T-helper 2 cell treated with Interferon-gamma antibody and Interleukin-4, amounts not matched to agents 5 μg/mL and 100 μg/mL, for 36 hours (primary cell): ENCODE results near the gene SLC22A16.
A peak's percentile ranks its signal among the peaks of the same experiment; 100 is the strongest.

Source experiments
- DNase-seq: peaks from one replicate; pipeline ENCODE4 v3.0.0; 2021; ENCODE audit warnings: low spot score
- H3K27ac Mint-ChIP-seq: one replicate; pipeline ENCODE4 v1.8.0; 2021; ENCODE audit warnings: mild to moderate bottlenecking, mixed read lengths
- H3K27me3 Mint-ChIP-seq: one replicate; pipeline ENCODE4 v1.8.0; 2021; ENCODE audit warnings: low read depth, mixed read lengths
- H3K36me3 Mint-ChIP-seq: one replicate; pipeline ENCODE4 v1.8.0; 2021; ENCODE audit warnings: low read depth, mixed read lengths
- H3K4me1 Mint-ChIP-seq: one replicate; pipeline ENCODE4 v1.8.0; 2021; ENCODE audit warnings: low read depth, mixed read lengths
- H3K4me3 Mint-ChIP-seq: one replicate; pipeline ENCODE4 v1.8.0; 2022; ENCODE audit warnings: mild to moderate bottlenecking, moderate library complexity, mixed read lengths
- H3K9me3 Mint-ChIP-seq: one replicate; pipeline ENCODE4 v1.8.0; 2021; ENCODE audit warnings: mixed read lengths

The SLC22A16 gene

GRCh38 chr6:110418594-110418993 is 57.8 kb downstream of the SLC22A16 start:
- peaks cover 8% of the 10 kb centered on the region for H3K4me1 Mint-ChIP-seq
- no peak overlapping the region for H3K27ac Mint-ChIP-seq
- no peak overlapping the region for H3K4me3 Mint-ChIP-seq
- no peak for DNase-seq
- peaks cover 7% of the 10 kb centered on the region for H3K9me3 Mint-ChIP-seq
- H3K36me3 Mint-ChIP-seq: no peaks in the 10 kb centered on the region
- peaks cover 12% of the 10 kb centered on the region for H3K27me3 Mint-ChIP-seq

GRCh38 chr6:110415086-110415916 is 61.1 kb downstream of the SLC22A16 start, which contains the start of gene DDO:
TSS of gene DDO (minus strand) at chr6:110415575. CDS start at chr6:110413462, 2,113 bp downstream.
- Mint-ChIP-seq H3K27ac (no peak within 1 kb of the TSS), H3K36me3 (no peaks in the 10 kb centered on the region), H3K9me3 (no peaks in the 10 kb centered on the region), H3K27me3 (no peaks in the 10 kb centered on the region), H3K4me1 (peaks cover 4% of the 10 kb centered on the region), H3K4me3 (peak within 1 kb of the TSS; percentile 41)
- DNase-seq: no peak

- Mint-ChIP-seq H3K4me3 (no peak overlapping the region), H3K27ac (no peak overlapping the region), H3K4me1 (peaks cover 4% of the 10 kb centered on the region), H3K27me3 (no peaks in the 10 kb centered on the region), H3K9me3 (no peaks in the 10 kb centered on the region), H3K36me3 (no peaks in the 10 kb centered on the region)
- no peak for DNase-seq
These were observed 61.7 kb downstream of the SLC22A16 start for GRCh38 chr6:110414669-110415068.

GRCh38 chr6:110412360-110412759 is 64.1 kb downstream of the SLC22A16 start:
- Mint-ChIP-seq H3K9me3 (no peaks in the 10 kb centered on the region), H3K27me3 (no peaks in the 10 kb centered on the region), H3K4me1 (peaks cover 4% of the 10 kb centered on the region), H3K36me3 (no peaks in the 10 kb centered on the region), H3K4me3 (no peak overlapping the region), H3K27ac (no peak overlapping the region)
- no peak for DNase-seq

- H3K27ac Mint-ChIP-seq: no peak overlapping the region
- H3K36me3 Mint-ChIP-seq: no peaks in the 10 kb centered on the region
- H3K4me3 Mint-ChIP-seq: no peak overlapping the region
These were observed 65.9 kb downstream of the SLC22A16 start for GRCh38 chr6:110410511-110410910.

GRCh38 chr6:110409794-110410193 is 66.6 kb downstream of the SLC22A16 start:
- no peak overlapping the region for H3K27ac Mint-ChIP-seq
- no peaks in the 10 kb centered on the region for H3K36me3 Mint-ChIP-seq
- H3K9me3 Mint-ChIP-seq: no peaks in the 10 kb centered on the region
- H3K4me1 Mint-ChIP-seq: no peaks in the 10 kb centered on the region
- no peaks in the 10 kb centered on the region for H3K27me3 Mint-ChIP-seq
- H3K4me3 Mint-ChIP-seq: no peak overlapping the region
- no peak for DNase-seq

More at GRCh38 chr6:110410511-110410910, 65.9 kb downstream of the SLC22A16 start:
- H3K4me1 Mint-ChIP-seq: peaks cover under 1% of the 10 kb centered on the region
- no peak for DNase-seq
- H3K9me3 Mint-ChIP-seq: no peaks in the 10 kb centered on the region
- no peaks in the 10 kb centered on the region for H3K27me3 Mint-ChIP-seq

GRCh38 chr6:110408901-110409300 is 67.5 kb downstream of the SLC22A16 start:
- Mint-ChIP-seq H3K27me3 (peaks cover 3% of the 10 kb centered on the region), H3K27ac (no peak overlapping the region), H3K4me3 (no peak overlapping the region), H3K9me3 (no peaks in the 10 kb centered on the region), H3K4me1 (no peaks in the 10 kb centered on the region), H3K36me3 (no peaks in the 10 kb centered on the region)
- no peak for DNase-seq

GRCh38 chr6:110404607-110405006 is 71.8 kb downstream of the SLC22A16 start:
- DNase-seq: no peak
- no peaks in the 10 kb centered on the region for H3K9me3 Mint-ChIP-seq
- H3K27me3 Mint-ChIP-seq: peaks cover 10% of the 10 kb centered on the region
- H3K4me1 Mint-ChIP-seq: no peaks in the 10 kb centered on the region
- H3K27ac Mint-ChIP-seq: no peak overlapping the region
- no peak overlapping the region for H3K4me3 Mint-ChIP-seq
- no peaks in the 10 kb centered on the region for H3K36me3 Mint-ChIP-seq

GRCh38 chr6:110401585-110402176 is 74.7 kb downstream of the SLC22A16 start:
- no peak overlapping the region for H3K4me3 Mint-ChIP-seq
- H3K4me1 Mint-ChIP-seq: no peaks in the 10 kb centered on the region
- no peaks in the 10 kb centered on the region for H3K9me3 Mint-ChIP-seq

GRCh38 chr6:110400208-110400607 is 76.2 kb downstream of the SLC22A16 start:
- no peaks in the 10 kb centered on the region for H3K9me3 Mint-ChIP-seq
- DNase-seq: no peak
- no peak overlapping the region for H3K27ac Mint-ChIP-seq
- H3K4me3 Mint-ChIP-seq: no peak overlapping the region
- H3K36me3 Mint-ChIP-seq: no peaks in the 10 kb centered on the region
- peaks cover 10% of the 10 kb centered on the region for H3K27me3 Mint-ChIP-seq
- no peaks in the 10 kb centered on the region for H3K4me1 Mint-ChIP-seq

More at GRCh38 chr6:110401585-110402176, 74.7 kb downstream of the SLC22A16 start:
- no peaks in the 10 kb centered on the region for H3K36me3 Mint-ChIP-seq
- no peak for DNase-seq
- H3K27ac Mint-ChIP-seq: no peak overlapping the region
- peaks cover 10% of the 10 kb centered on the region for H3K27me3 Mint-ChIP-seq

GRCh38 chr6:110399219-110400071 is 77.0 kb downstream of the SLC22A16 start:
- no peak overlapping the region for H3K4me3 Mint-ChIP-seq

GRCh38 chr6:110398778-110399177 is 77.6 kb downstream of the SLC22A16 start:
- no peaks in the 10 kb centered on the region for H3K9me3 Mint-ChIP-seq
- H3K27ac Mint-ChIP-seq: no peak overlapping the region
- H3K4me1 Mint-ChIP-seq: no peaks in the 10 kb centered on the region
- no peak for DNase-seq
- H3K27me3 Mint-ChIP-seq: peaks cover 8% of the 10 kb centered on the region
- no peaks in the 10 kb centered on the region for H3K36me3 Mint-ChIP-seq
- no peak overlapping the region for H3K4me3 Mint-ChIP-seq

More at GRCh38 chr6:110399219-110400071, 77.0 kb downstream of the SLC22A16 start:
- DNase-seq: no peak
- H3K27me3 Mint-ChIP-seq: peaks cover 8% of the 10 kb centered on the region
- H3K27ac Mint-ChIP-seq: no peak overlapping the region
- no peaks in the 10 kb centered on the region for H3K36me3 Mint-ChIP-seq
- H3K4me1 Mint-ChIP-seq: no peaks in the 10 kb centered on the region
- H3K9me3 Mint-ChIP-seq: no peaks in the 10 kb centered on the region

- peaks cover 5% of the 10 kb centered on the region for H3K4me1 Mint-ChIP-seq
- H3K4me3 Mint-ChIP-seq: no peak overlapping the region
- H3K36me3 Mint-ChIP-seq: no peaks in the 10 kb centered on the region
- H3K9me3 Mint-ChIP-seq: no peaks in the 10 kb centered on the region
- no peak for DNase-seq
- H3K27me3 Mint-ChIP-seq: peaks cover 2% of the 10 kb centered on the region
- H3K27ac Mint-ChIP-seq: no peak overlapping the region
These were observed 81.2 kb downstream of the SLC22A16 start for GRCh38 chr6:110395221-110395620.

GRCh38 chr6:110394409-110394808 is 82.0 kb downstream of the SLC22A16 start:
- no peaks in the 10 kb centered on the region for H3K36me3 Mint-ChIP-seq
- peaks cover 2% of the 10 kb centered on the region for H3K27me3 Mint-ChIP-seq
- H3K9me3 Mint-ChIP-seq: no peaks in the 10 kb centered on the region
- no peak overlapping the region for H3K27ac Mint-ChIP-seq
- no peak for DNase-seq
- H3K4me3 Mint-ChIP-seq: no peak overlapping the region
- H3K4me1 Mint-ChIP-seq: peaks cover 13% of the 10 kb centered on the region
